IMR-90 (cell line): ENCODE data around the gene ELF5.

Experiments
- FOS ChIP-seq: fragments of 150-350 bp; IDR thresholded peaks from 2 replicates; pipeline ENCODE4 v1.6.1; 2016; ENCODE audit warnings: low read depth, low read length
- MAZ ChIP-seq: IDR thresholded peaks from 2 replicates; pipeline ENCODE4 v1.6.1; 2012; ENCODE audit warnings: low read depth, mild to moderate bottlenecking, low read length, improper control_type of control experiment, moderate library complexity, borderline replicate concordance
- NFE2L2 ChIP-seq: fragments of 150-350 bp; IDR thresholded peaks from 2 replicates; pipeline ENCODE4 v1.6.1; 2016; ENCODE audit warnings: low read depth, mild to moderate bottlenecking, low read length
- POLR2A ChIP-seq: IDR thresholded peaks from 2 replicates; pipeline ENCODE4 v1.6.1; 2012; ENCODE audit warnings: mild to moderate bottlenecking, low read depth, low read length
- RAD21 ChIP-seq: IDR thresholded peaks from 2 replicates; pipeline ENCODE4 v1.6.1; 2012; ENCODE audit warnings: low read length, improper control_type of control experiment
- RCOR1 ChIP-seq: IDR thresholded peaks from 2 replicates; pipeline ENCODE4 v1.6.1; 2012; ENCODE audit warnings: mild to moderate bottlenecking, low read length, improper control_type of control experiment; ENCODE audit not compliant: insufficient replicate concordance
- RFX5 ChIP-seq: IDR thresholded peaks from 2 replicates; pipeline ENCODE4 v1.8.0; 2012; ENCODE audit warnings: low read depth, mild to moderate bottlenecking, low read length, moderate library complexity
- SMC3 ChIP-seq: fragments of 150-350 bp; IDR thresholded peaks from 2 replicates; pipeline ENCODE4 v1.6.1; 2016; ENCODE audit warnings: low read depth, mild to moderate bottlenecking, antibody characterized with exemption, low read length, moderate library complexity
- TF ChIP-seq, protein P1 (sequence below): conservative IDR thresholded peaks from 2 replicates; pipeline ENCODE4 v1.5.1; 2012; ENCODE audit warnings: mild to moderate bottlenecking, low read depth, low read length, improper control_type of control experiment
- TF ChIP-seq, protein P2 (sequence below): fragments of 150-350 bp; IDR thresholded peaks from 2 replicates; pipeline ENCODE4 v1.6.1; 2016; ENCODE audit warnings: low read depth, mild to moderate bottlenecking, low read length, moderate library complexity, borderline replicate concordance

GRCh38 chr11:34464591-34465051, 49.0 kb downstream of the ELF5 start:
- TF ChIP-seq RFX5 = no peak
- TF ChIP-seq POLR2A = no peak
- TF ChIP-seq, protein P1, sequence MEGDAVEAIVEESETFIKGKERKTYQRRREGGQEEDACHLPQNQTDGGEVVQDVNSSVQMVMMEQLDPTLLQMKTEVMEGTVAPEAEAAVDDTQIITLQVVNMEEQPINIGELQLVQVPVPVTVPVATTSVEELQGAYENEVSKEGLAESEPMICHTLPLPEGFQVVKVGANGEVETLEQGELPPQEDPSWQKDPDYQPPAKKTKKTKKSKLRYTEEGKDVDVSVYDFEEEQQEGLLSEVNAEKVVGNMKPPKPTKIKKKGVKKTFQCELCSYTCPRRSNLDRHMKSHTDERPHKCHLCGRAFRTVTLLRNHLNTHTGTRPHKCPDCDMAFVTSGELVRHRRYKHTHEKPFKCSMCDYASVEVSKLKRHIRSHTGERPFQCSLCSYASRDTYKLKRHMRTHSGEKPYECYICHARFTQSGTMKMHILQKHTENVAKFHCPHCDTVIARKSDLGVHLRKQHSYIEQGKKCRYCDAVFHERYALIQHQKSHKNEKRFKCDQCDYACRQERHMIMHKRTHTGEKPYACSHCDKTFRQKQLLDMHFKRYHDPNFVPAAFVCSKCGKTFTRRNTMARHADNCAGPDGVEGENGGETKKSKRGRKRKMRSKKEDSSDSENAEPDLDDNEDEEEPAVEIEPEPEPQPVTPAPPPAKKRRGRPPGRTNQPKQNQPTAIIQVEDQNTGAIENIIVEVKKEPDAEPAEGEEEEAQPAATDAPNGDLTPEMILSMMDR = no peak
- no peak for TF ChIP-seq MAZ
- TF ChIP-seq, protein P2, sequence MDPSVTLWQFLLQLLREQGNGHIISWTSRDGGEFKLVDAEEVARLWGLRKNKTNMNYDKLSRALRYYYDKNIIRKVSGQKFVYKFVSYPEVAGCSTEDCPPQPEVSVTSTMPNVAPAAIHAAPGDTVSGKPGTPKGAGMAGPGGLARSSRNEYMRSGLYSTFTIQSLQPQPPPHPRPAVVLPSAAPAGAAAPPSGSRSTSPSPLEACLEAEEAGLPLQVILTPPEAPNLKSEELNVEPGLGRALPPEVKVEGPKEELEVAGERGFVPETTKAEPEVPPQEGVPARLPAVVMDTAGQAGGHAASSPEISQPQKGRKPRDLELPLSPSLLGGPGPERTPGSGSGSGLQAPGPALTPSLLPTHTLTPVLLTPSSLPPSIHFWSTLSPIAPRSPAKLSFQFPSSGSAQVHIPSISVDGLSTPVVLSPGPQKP = no peak
- no peak for TF ChIP-seq NFE2L2
- TF ChIP-seq SMC3 = no peak
- TF ChIP-seq FOS = no peak
- no peak for TF ChIP-seq RCOR1
- no peak for TF ChIP-seq RAD21
